CD14-positive monocyte (primary cell): ENCODE data around the gene CLN6. TPM values are rescaled to one million over a fixed set of nuclear protein-coding genes. Genes with fewer than 3 reads are reported as not detected.

ENCODE experiments used
- DNase-seq, 3 donors: peaks; one replicate each; pipeline ENCODE4 v3.0.0-alpha.2; 2011 to 2022
- H2AFZ ChIP-seq: 2 replicates; pipeline ENCODE4 v1.6.0; 2012; ENCODE audit warnings: mild to moderate bottlenecking, low read depth, low read length, inconsistent platforms; ENCODE audit not compliant: insufficient read depth, poor library complexity, severe bottlenecking
- H3K27ac ChIP-seq, 2 donors: 1 replicate in 1 of 2; 2 replicates in 1 of 2; pipeline ENCODE4 v1.5.1; 2012 to 2013; ENCODE audit warnings: low read length in 2 of 2, control low read depth in 1 of 2, inconsistent platforms in 1 of 2, low read depth in 1 of 2, mild to moderate bottlenecking in 1 of 2
- H3K27me3 ChIP-seq, 2 donors: one replicate each; pipeline versions ENCODE4 v1.6.0 to v1.6.1; 2011 to 2013; ENCODE audit warnings: low read length in 2 of 2; ENCODE audit not compliant: control insufficient read depth in 2 of 2, insufficient read depth in 2 of 2
- H3K36me3 ChIP-seq, 2 donors: replicated peaks in 1 of 2; 1 replicate in 1 of 2; 2 replicates in 1 of 2; pipeline versions ENCODE4 v1.5.1 to v1.6.1; 2012 to 2013; ENCODE audit warnings: low read length in 2 of 2, control low read depth in 1 of 2, inconsistent platforms in 1 of 2, mild to moderate bottlenecking in 1 of 2; ENCODE audit not compliant: insufficient read depth in 2 of 2, control insufficient read depth in 1 of 2
- H3K4me1 ChIP-seq, 2 donors: 1 replicate in 1 of 2; 2 replicates in 1 of 2; pipeline versions ENCODE4 v1.5.1 to v1.6.1; 2012 to 2013; ENCODE audit warnings: low read length in 2 of 2, control low read depth in 1 of 2, inconsistent platforms in 1 of 2, mild to moderate bottlenecking in 1 of 2, moderate library complexity in 1 of 2; ENCODE audit not compliant: insufficient read depth in 2 of 2, control insufficient read depth in 1 of 2
- H3K4me2 ChIP-seq: replicated peaks from 2 replicates; pipeline ENCODE3; 2012; ENCODE audit warnings: low read length, moderate library complexity, mild to moderate bottlenecking; ENCODE audit not compliant: poor library complexity, severe bottlenecking; ENCODE audit errors: extremely low read depth
- H3K4me3 ChIP-seq, 3 experiments: fragments of 200-600 bp in 1 of 3; sonication (generic) in 1 of 3; replicated peaks in 1 of 3; 1 replicate in 2 of 3; 2 replicates in 1 of 3; pipeline ENCODE4 v1.5.1; 2011 to 2013; ENCODE audit warnings: low read length in 3 of 3, mild to moderate bottlenecking in 3 of 3, control low read depth in 2 of 3, low read depth in 2 of 3, inconsistent platforms in 1 of 3, moderate library complexity in 1 of 3
- H3K79me2 ChIP-seq: 2 replicates; pipeline ENCODE4 v1.6.0; 2012; ENCODE audit warnings: mild to moderate bottlenecking, control low read depth, inconsistent platforms, low read length, moderate library complexity; ENCODE audit not compliant: insufficient read depth
- H3K9ac ChIP-seq: 2 replicates; pipeline ENCODE4 v1.6.0; 2017; ENCODE audit warnings: low read length, mild to moderate bottlenecking; ENCODE audit not compliant: insufficient read depth, poor library complexity, severe bottlenecking
- H3K9me3 ChIP-seq, 2 donors: replicated peaks in 1 of 2; 1 replicate in 1 of 2; 2 replicates in 1 of 2; pipeline versions ENCODE4 v1.5.1 to v1.6.1; 2012 to 2013; ENCODE audit warnings: low read length in 2 of 2, control low read depth in 1 of 2; ENCODE audit not compliant: control insufficient read depth in 1 of 2, insufficient read depth in 1 of 2
- H4K20me1 ChIP-seq: 2 replicates; pipeline ENCODE4 v1.6.0; 2012; ENCODE audit warnings: mild to moderate bottlenecking, low read length, control low read depth, moderate library complexity; ENCODE audit not compliant: insufficient read depth
- H3K27ac Mint-ChIP-seq, 7 donors: one replicate each; pipeline ENCODE4 v1.8.0; 2020; ENCODE audit warnings: mild to moderate bottlenecking in 7 of 7, mixed read lengths in 7 of 7, moderate library complexity in 6 of 7, inconsistent platforms in 2 of 7
- H3K27me3 Mint-ChIP-seq, 3 donors: one replicate each; pipeline ENCODE4 v1.8.0; 2021 to 2022; ENCODE audit warnings: low read depth in 3 of 3, mild to moderate bottlenecking in 3 of 3, mixed read lengths in 3 of 3, moderate library complexity in 3 of 3, inconsistent platforms in 1 of 3
- H3K36me3 Mint-ChIP-seq, 2 donors: one replicate each; pipeline ENCODE4 v1.8.0; 2020; ENCODE audit warnings: mixed read lengths in 2 of 2, inconsistent platforms in 1 of 2, mild to moderate bottlenecking in 1 of 2
- H3K4me1 Mint-ChIP-seq: one replicate; pipeline ENCODE4 v1.8.0; 2020; ENCODE audit warnings: mild to moderate bottlenecking, mixed read lengths
- H3K4me3 Mint-ChIP-seq, 2 donors: one replicate each; pipeline ENCODE4 v1.8.0; 2020; ENCODE audit warnings: mild to moderate bottlenecking in 2 of 2, mixed read lengths in 2 of 2, moderate library complexity in 1 of 2
- H3K9me3 Mint-ChIP-seq, 7 donors: one replicate each; pipeline ENCODE4 v1.8.0; 2020 to 2022; ENCODE audit warnings: mixed read lengths in 7 of 7, mild to moderate bottlenecking in 6 of 7, moderate library complexity in 6 of 7, inconsistent platforms in 2 of 7
- WGBS: methylation state at CpG from one replicate; pipeline ENCODE4 v1.1.5; 2013; ENCODE audit warnings: missing lambda C conversion rate; ENCODE audit not compliant: insufficient coverage; 5-methylcytosine and 5-hydroxymethylcytosine counted together
- intact Hi-C, 2 donors: fragments of 100-400 bp; cut with micrococcal nuclease; formaldehyde crosslinking; loops; one replicate each; pipeline versions ENCODE4 v1.15.0 to v1.15.1; 2023
- polyA plus RNA-seq, 3 donors: library from polyadenylated mRNA; depleted of rRNA in 1 of 3; unstranded in 2 of 3; stranded (reverse) in 1 of 3; fragments of 300-500 nt in 2 of 3; fragments of >200 nt in 1 of 3; fragmentation: Illumina TruSeq in 2 of 3; gene quantifications; 1 replicate in 2 of 3; 2 replicates in 1 of 3; pipeline ENCODE4 v1.2.3, GENCODE V29; 2012 to 2021
- TF ChIP-seq, protein P1 (sequence below): fragments of 200-600 bp; IDR thresholded peaks from one replicate; pipeline ENCODE4 v1.8.0; 2022; ENCODE audit warnings: antibody characterized with exemption, mild to moderate bottlenecking

The CLN6 gene
- polyA plus RNA-seq, 3 donors = 3.4 to 37.6 (median 4.2) TPM

- peak overlapping the region in 1 of 2 donors; percentile 41 for H3K4me3 Mint-ChIP-seq
- Histone ChIP-seq H3K9me3 (no peaks in the 10 kb centered on the region), H2AFZ (no peak overlapping the region), H3K4me3 (no peak overlapping the region), H3K27ac (peak overlapping the region in 1 of 2 donors; percentile 6), H3K4me1 (peaks cover 68 to 77% of the 10 kb centered on the region in 2 donors), H3K36me3 (peaks cover 0 to 11% of the 10 kb centered on the region in 2 donors), H3K4me2 (no peak overlapping the region), H4K20me1 (peaks cover 19% of the 10 kb centered on the region), H3K79me2 (peaks cover 55% of the 10 kb centered on the region), H3K27me3 (no peaks in the 10 kb centered on the region), H3K9ac (no peak overlapping the region)
- intact Hi-C loops = no loop called here
- peaks cover 75% of the 10 kb centered on the region for H3K4me1 Mint-ChIP-seq
- TF ChIP-seq, protein P1, sequence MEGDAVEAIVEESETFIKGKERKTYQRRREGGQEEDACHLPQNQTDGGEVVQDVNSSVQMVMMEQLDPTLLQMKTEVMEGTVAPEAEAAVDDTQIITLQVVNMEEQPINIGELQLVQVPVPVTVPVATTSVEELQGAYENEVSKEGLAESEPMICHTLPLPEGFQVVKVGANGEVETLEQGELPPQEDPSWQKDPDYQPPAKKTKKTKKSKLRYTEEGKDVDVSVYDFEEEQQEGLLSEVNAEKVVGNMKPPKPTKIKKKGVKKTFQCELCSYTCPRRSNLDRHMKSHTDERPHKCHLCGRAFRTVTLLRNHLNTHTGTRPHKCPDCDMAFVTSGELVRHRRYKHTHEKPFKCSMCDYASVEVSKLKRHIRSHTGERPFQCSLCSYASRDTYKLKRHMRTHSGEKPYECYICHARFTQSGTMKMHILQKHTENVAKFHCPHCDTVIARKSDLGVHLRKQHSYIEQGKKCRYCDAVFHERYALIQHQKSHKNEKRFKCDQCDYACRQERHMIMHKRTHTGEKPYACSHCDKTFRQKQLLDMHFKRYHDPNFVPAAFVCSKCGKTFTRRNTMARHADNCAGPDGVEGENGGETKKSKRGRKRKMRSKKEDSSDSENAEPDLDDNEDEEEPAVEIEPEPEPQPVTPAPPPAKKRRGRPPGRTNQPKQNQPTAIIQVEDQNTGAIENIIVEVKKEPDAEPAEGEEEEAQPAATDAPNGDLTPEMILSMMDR = no peak
- WGBS = 68% methylated on average over 11 of the region's 16 CpGs
- peak overlapping the region in 3 of 7 donors; percentile 69 to 82 (median 69) for H3K27ac Mint-ChIP-seq
- no peaks in the 10 kb centered on the region for H3K9me3 Mint-ChIP-seq
- no peak for DNase-seq
- H3K27me3 Mint-ChIP-seq = peaks cover 0 to 2% (median 0%) of the 10 kb centered on the region in 3 donors
- H3K36me3 Mint-ChIP-seq = peaks cover 3 to 31% of the 10 kb centered on the region in 2 donors
Measured at GRCh38 chr15:68208136-68208535, 21.4 kb downstream of the CLN6 start.

GRCh38 chr15:68207176-68207935 is 22.2 kb downstream of the CLN6 start:
- H3K27ac Mint-ChIP-seq = peak overlapping the region; percentile 35 to 85 (median 64)
- H2AFZ ChIP-seq = no peak overlapping the region

More at GRCh38 chr15:68207176-68207935, 22.2 kb downstream of the CLN6 start:
- Mint-ChIP-seq H3K36me3 (peaks cover 3 to 29% of the 10 kb centered on the region in 2 donors), H3K27me3 (peaks cover 0 to 2% (median 0%) of the 10 kb centered on the region in 3 donors), H3K9me3 (no peaks in the 10 kb centered on the region), H3K4me3 (no peak overlapping the region), H3K4me1 (peaks cover 80% of the 10 kb centered on the region)
- peaks cover 19% of the 10 kb centered on the region for H4K20me1 ChIP-seq
- peaks cover 0 to 11% of the 10 kb centered on the region in 2 donors for H3K36me3 ChIP-seq
- H3K9me3 ChIP-seq = no peaks in the 10 kb centered on the region
- no peaks in the 10 kb centered on the region for H3K27me3 ChIP-seq
- peak overlapping the region; percentile 84 to 86 for H3K27ac ChIP-seq
- H3K4me2 ChIP-seq = no peak overlapping the region
- no peak for DNase-seq
- no peak overlapping the region for H3K9ac ChIP-seq
- TF ChIP-seq, protein P1 = no peak
- H3K4me3 ChIP-seq = no peak overlapping the region
- H3K4me1 ChIP-seq = peaks cover 68 to 80% of the 10 kb centered on the region in 2 donors
- peaks cover 61% of the 10 kb centered on the region for H3K79me2 ChIP-seq
- intact Hi-C loops = no loop called here
- 90% methylated on average over 6 of the region's 12 CpGs for WGBS
